Activated naive CD4-positive, alpha-beta T cell treated with anti-CD3 and anti-CD28 coated beads, Interleukin-2, amount 50 U/mL, for 72 hours (primary cell): ENCODE data around the gene ROCK2. TPM values are rescaled to one million over a fixed set of nuclear protein-coding genes. Genes with fewer than 3 reads are reported as not detected.

Source experiments
- ATAC-seq, 2 donors: fragments of 150-1000 bp; cut with Tn5 transposase; 2 replicates each; pipeline ENCODE4 v1.10.0; 2021; ENCODE audit warnings: mild to moderate bottlenecking in 2 of 2, moderate library complexity in 2 of 2
- DNase-seq, 2 donors: peaks; one replicate each; pipeline ENCODE4 v3.0.0; 2021 to 2022; ENCODE audit warnings: low spot score in 2 of 2
- H3K27ac Mint-ChIP-seq, 2 donors: one replicate each; pipeline ENCODE4 v1.8.0; 2022; ENCODE audit warnings: mild to moderate bottlenecking in 2 of 2, mixed read lengths in 2 of 2
- H3K36me3 Mint-ChIP-seq, 2 donors: one replicate each; pipeline ENCODE4 v1.8.0; 2022; ENCODE audit warnings: mixed read lengths in 2 of 2
- H3K9me3 Mint-ChIP-seq, 2 donors: one replicate each; pipeline ENCODE4 v1.8.0; 2022; ENCODE audit warnings: mixed read lengths in 2 of 2
- total RNA-seq, 2 donors: library from RNA; stranded (reverse); gene quantifications; one replicate each; pipeline ENCODE4 v1.2.3, GENCODE V29; 2022

The ROCK2 gene
- total RNA-seq, 2 donors from 2014 or later: 7.5 to 15.4 TPM

GRCh38 chr2:11154016-11154922 lies 190.2 kb downstream of the ROCK2 start:
- DNase-seq: peak in 1 of 2 donors; percentile 41
- Mint-ChIP-seq H3K36me3 (no peaks in the 10 kb centered on the region), H3K9me3 (no peaks in the 10 kb centered on the region), H3K27ac (peak overlapping the region; percentile 72 to 75)
- ATAC-seq: peak; percentile 5 to 9

- Mint-ChIP-seq H3K27ac (no peak overlapping the region), H3K36me3 (no peaks in the 10 kb centered on the region), H3K9me3 (no peaks in the 10 kb centered on the region)
- no peak for DNase-seq
- ATAC-seq: no peak
These were observed 191.8 kb downstream of the ROCK2 start for GRCh38 chr2:11152591-11152990.

GRCh38 chr2:11147263-11147662 lies 197.2 kb downstream of the ROCK2 start:
- Mint-ChIP-seq H3K27ac (no peak overlapping the region), H3K36me3 (no peaks in the 10 kb centered on the region), H3K9me3 (no peaks in the 10 kb centered on the region)
- ATAC-seq (no peak), DNase-seq (no peak)

DNA sequence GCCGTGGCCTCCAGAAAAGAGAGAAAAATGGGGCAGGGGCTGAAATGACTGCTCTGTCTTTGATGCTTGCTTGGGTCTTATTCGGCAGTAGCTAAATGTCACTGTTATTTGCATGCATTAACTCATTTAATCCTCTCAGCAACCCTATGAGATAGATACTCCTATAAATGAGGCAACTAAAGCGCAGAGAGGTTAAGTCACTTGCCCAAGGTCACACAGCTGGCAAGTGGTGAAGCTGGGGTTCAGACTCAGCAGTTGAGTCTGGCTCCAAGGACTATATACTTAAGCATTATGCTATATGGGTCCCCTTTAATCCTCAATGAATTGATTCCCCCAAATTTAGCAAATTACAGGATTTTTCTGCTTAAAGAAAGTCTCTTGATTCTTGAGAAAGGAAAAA lies 198.4 kb downstream of the ROCK2 start:
- DNase-seq: no peak
- Mint-ChIP-seq H3K27ac (no peak overlapping the region), H3K9me3 (no peaks in the 10 kb centered on the region), H3K36me3 (no peaks in the 10 kb centered on the region)
- ATAC-seq: no peak

DNA sequence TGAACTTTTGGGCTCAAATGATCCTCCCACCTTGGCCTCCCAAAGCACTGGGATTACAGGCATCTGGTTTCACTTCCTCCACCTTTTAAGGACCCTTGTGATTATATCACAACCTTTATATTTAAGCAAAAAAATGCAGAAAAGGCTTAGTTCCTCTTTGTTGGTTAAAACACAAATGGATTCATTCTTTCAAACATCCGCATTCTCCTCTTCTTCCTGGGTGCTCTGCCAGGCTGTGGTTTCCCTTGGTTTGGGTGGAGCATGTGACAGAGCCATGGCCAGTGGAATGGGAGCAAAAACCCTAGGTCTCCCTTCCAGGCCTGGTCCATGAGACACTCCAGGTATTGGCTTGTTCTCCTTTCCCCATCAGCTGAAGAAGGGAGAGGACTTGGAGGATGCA lies 199.1 kb downstream of the ROCK2 start:
- ATAC-seq: no peak
- H3K36me3 Mint-ChIP-seq: no peaks in the 10 kb centered on the region
- H3K9me3 Mint-ChIP-seq: no peaks in the 10 kb centered on the region
- no peak overlapping the region for H3K27ac Mint-ChIP-seq
- DNase-seq: no peak

GRCh38 chr2:11144738-11145079 lies 199.7 kb downstream of the ROCK2 start:
- H3K9me3 Mint-ChIP-seq: no peaks in the 10 kb centered on the region
- DNase-seq (no peak), ATAC-seq (no peak)
- peak overlapping the region in 1 of 2 donors; percentile 32 for H3K27ac Mint-ChIP-seq
- H3K36me3 Mint-ChIP-seq: no peaks in the 10 kb centered on the region

- ATAC-seq: no peak
- H3K9me3 Mint-ChIP-seq: no peaks in the 10 kb centered on the region
- no peak overlapping the region for H3K27ac Mint-ChIP-seq
- DNase-seq: no peak
- no peaks in the 10 kb centered on the region for H3K36me3 Mint-ChIP-seq
These were observed 200.2 kb downstream of the ROCK2 start for GRCh38 chr2:11144077-11144737.

- ATAC-seq (no peak), DNase-seq (no peak)
- no peaks in the 10 kb centered on the region for H3K9me3 Mint-ChIP-seq
- no peaks in the 10 kb centered on the region for H3K36me3 Mint-ChIP-seq
- no peak overlapping the region for H3K27ac Mint-ChIP-seq
These were observed 201.4 kb downstream of the ROCK2 start for GRCh38 chr2:11142987-11143386.

DNA sequence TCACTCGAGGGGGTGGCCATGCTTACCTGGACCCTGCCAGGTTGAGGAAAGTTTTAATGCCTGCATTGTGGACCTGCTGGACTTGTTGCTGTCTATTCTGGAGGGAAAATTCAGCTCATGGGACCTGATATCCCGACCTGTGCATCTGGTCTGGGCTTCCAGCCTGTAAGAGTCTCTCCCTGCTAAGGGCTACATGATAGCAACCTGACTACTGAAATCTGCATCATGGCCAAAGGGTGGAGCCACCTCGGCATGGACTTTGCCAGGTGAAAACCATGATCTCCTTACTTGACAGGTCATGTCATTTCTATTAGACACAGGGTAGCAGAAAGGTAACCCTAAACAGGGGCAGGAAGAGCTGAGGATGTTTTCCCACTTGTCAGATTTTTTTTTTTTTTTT lies 202.1 kb downstream of the ROCK2 start:
- ATAC-seq (no peak), DNase-seq (no peak)
- Mint-ChIP-seq H3K9me3 (no peaks in the 10 kb centered on the region), H3K36me3 (no peaks in the 10 kb centered on the region), H3K27ac (no peak overlapping the region)

DNA sequence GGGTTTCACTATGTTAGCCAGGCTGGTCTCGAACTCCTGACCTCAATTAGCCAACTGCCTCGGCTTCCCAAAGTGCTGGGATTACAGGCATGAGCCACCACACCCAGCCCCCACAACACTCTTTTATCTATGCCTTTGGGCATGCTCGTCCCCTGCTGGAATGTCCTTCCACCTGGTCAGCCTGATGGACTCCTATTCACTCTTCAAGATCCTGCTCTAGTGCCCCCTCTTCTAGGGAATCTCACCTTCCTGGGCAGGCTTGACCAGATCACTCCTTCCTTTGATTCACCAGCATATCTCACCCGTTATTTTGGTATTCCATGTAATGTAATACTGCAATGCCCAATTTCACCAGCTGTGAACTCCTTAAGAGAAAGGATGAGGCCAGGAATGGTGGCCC lies 203.1 kb downstream of the ROCK2 start:
- DNase-seq (no peak), ATAC-seq (no peak)
- Mint-ChIP-seq H3K9me3 (no peaks in the 10 kb centered on the region), H3K36me3 (no peaks in the 10 kb centered on the region), H3K27ac (no peak overlapping the region)

DNA sequence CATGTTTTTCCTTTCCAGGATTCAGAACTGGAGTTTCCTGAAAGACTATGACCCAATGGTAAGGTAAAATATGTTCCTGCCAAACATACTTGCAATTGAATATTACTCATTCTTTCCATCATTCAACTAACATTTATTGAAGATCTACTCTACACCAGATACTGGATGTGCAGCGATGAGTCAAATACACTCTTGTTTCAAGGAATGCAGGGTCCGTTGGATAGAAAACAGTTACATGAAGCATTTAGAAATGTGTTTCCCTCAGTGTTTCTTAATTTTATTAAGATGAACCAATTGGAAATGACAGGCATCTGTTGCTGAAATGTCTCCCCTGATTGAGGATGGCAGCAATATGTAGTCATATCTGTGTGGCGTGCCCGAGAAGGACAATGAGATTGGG lies 203.9 kb downstream of the ROCK2 start:
- H3K27ac Mint-ChIP-seq: no peak overlapping the region
- ATAC-seq: no peak

GRCh38 chr2:11134349-11134748 lies 210.1 kb downstream of the ROCK2 start:
- ATAC-seq: no peak
- no peak for DNase-seq
- Mint-ChIP-seq H3K9me3 (no peaks in the 10 kb centered on the region), H3K27ac (no peak overlapping the region), H3K36me3 (no peaks in the 10 kb centered on the region)

More for the DNA sequence above, 203.9 kb downstream of the ROCK2 start:
- Mint-ChIP-seq H3K36me3 (no peaks in the 10 kb centered on the region), H3K9me3 (no peaks in the 10 kb centered on the region)
- DNase-seq: no peak

DNA sequence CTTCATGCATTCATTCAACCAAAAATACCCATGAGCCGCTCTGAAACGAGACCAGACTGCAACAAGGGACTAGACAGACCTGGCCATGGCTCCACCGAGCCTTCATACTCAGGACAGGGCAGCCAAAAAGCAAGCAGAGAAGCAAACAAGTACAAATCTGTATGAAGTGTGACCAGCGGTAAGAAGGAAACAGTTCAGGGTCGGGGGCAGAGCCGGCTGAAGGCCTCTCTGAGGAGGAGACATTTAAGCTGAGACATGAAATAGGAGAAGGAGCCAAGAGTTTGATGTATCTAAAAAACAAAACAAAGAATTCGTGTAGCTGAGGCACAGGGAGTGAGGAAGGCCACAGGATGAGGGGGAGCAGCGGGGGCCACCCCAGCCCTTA lies 210.5 kb downstream of the ROCK2 start:
- H3K27ac Mint-ChIP-seq: no peak overlapping the region
- ATAC-seq (no peak), DNase-seq (no peak)
- H3K36me3 Mint-ChIP-seq: no peaks in the 10 kb centered on the region
- H3K9me3 Mint-ChIP-seq: no peaks in the 10 kb centered on the region

GRCh38 chr2:11133238-11133935 lies 211.0 kb downstream of the ROCK2 start:
- peak overlapping the region in 1 of 2 donors; percentile 92 for H3K27ac Mint-ChIP-seq
- ATAC-seq: no peak
- DNase-seq: no peak
- no peaks in the 10 kb centered on the region for H3K36me3 Mint-ChIP-seq
- H3K9me3 Mint-ChIP-seq: no peaks in the 10 kb centered on the region

DNA sequence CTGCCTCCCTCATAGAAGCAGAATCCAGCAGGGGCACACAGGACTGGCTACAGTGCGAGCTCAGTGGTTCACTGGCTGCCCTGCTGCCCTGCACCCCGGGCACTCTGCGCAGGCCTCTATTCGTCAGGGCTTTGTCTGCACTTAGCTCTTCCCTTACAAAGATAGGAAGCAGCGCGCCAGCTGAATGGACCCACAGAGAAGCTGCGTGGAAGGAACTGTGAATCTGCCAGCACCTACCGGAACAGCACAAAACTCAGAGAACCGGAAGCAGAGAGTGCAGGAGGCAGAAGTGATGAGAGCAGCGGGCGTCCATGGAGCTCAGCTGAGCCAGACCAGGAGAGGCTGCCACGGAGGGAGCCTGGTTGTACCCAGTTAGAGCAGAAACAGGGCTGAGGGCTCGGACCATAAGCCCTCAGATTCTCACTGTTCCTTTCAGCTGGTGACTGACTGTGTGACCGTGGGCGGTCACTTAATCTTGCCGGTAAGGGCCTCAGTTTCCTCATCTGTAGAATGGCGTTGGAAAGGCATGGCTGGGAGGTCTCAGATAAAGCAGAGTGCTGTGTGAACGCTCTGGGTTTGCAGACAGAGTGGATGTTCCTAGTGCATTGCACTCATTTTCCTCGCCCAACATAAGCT lies 212.3 kb downstream of the ROCK2 start:
- Mint-ChIP-seq H3K36me3 (no peaks in the 10 kb centered on the region), H3K9me3 (no peaks in the 10 kb centered on the region), H3K27ac (peak overlapping the region in 1 of 2 donors; percentile 92)
- DNase-seq (no peak), ATAC-seq (peak; percentile 1 to 2)

DNA sequence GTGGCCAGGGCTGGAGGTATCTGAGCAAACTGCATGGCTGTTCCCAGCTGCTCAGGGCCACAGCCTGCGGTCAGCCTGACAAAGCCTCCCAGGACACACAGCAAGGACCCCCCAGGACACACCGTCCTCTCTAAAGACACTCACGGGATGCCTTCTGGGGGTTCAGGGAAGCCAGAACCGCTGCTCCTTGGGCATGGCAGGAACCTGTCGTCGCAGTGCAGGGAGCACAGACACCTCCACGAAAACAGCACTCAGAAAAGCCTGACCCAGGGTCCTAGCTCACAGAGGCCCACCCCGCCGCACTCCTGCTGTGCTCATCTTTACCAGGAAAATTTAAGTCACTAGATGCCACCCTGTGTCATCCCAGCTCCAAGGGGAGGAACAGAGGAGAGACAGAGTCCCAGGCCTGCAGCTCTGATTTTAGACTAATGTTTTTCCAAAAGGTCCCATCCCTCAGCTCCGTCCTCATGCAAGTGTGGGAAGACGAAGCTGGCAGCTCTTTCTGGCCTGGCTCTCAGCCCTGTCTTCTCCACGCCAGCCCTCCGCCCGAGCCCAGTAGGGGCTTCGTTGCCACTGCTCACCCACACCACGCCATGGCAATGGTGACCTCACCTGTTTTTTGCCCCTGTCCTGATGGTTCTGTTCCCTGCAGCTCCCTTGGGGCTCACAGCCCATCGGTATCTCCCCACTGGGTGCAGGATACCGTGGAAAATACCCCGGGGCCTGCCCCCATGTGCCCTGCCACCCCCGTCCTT lies 213.1 kb downstream of the ROCK2 start:
- Mint-ChIP-seq H3K36me3 (no peaks in the 10 kb centered on the region), H3K9me3 (no peaks in the 10 kb centered on the region), H3K27ac (peak overlapping the region in 1 of 2 donors; percentile 92)
- DNase-seq (no peak), ATAC-seq (no peak)
